HG03135 (cell line): ENCODE data around the gene RD3L.
A peak's percentile ranks its signal among the peaks of the same experiment; 100 is the strongest.

Experiments
- ATAC-seq: cut with Tn5 transposase; IDR thresholded peaks from one replicate; pipeline ENCODE4 v1.9.1; 2021; ENCODE audit warnings: mild to moderate bottlenecking, moderate library complexity; ENCODE audit not compliant: unreplicated experiment

RD3L gene

GRCh38 chr14:103928011-103928890, 14.1 kb downstream of the RD3L start, which contains the start of gene TDRD9:
TSS of gene TDRD9 (plus strand) at chr14:103928456. CDS start at chr14:103928510, 54 bp downstream.
- ATAC-seq: no peak

- ATAC-seq: no peak
Observed at GRCh38 chr14:103927566-103927965, 14.8 kb downstream of the RD3L start.

- no peak for ATAC-seq
Observed at GRCh38 chr14:103925316-103925715, 17.0 kb downstream of the RD3L start.

- no peak for ATAC-seq
Observed at GRCh38 chr14:103923863-103924262, 18.5 kb downstream of the RD3L start.

- ATAC-seq: peak; percentile 4
Observed at GRCh38 chr14:103921855-103922200, 20.5 kb downstream of the RD3L start.

- ATAC-seq: peak; percentile 90
Observed at GRCh38 chr14:103920981-103921854, 21.1 kb downstream of the RD3L start.

GRCh38 chr14:103916636-103917262, 25.6 kb downstream of the RD3L start:
- no peak for ATAC-seq

GRCh38 chr14:103915616-103916015, 26.7 kb downstream of the RD3L start:
- no peak for ATAC-seq

- no peak for ATAC-seq
Observed at GRCh38 chr14:103910984-103911383, 31.3 kb downstream of the RD3L start.

GRCh38 chr14:103910262-103910935, 31.9 kb downstream of the RD3L start:
- no peak for ATAC-seq

- no peak for ATAC-seq
Observed at GRCh38 chr14:103909531-103910261, 32.6 kb downstream of the RD3L start.

- ATAC-seq: no peak
Observed at GRCh38 chr14:103908580-103908979, 33.7 kb downstream of the RD3L start.

GRCh38 chr14:103905842-103906456, 36.4 kb downstream of the RD3L start:
- no peak for ATAC-seq

- no peak for ATAC-seq
Observed at GRCh38 chr14:103904493-103905107, 37.7 kb downstream of the RD3L start.

GRCh38 chr14:103899833-103900232, 42.5 kb downstream of the RD3L start:
- ATAC-seq: no peak

GRCh38 chr14:103899316-103899715, 43.0 kb downstream of the RD3L start:
- no peak for ATAC-seq

GRCh38 chr14:103898711-103899110, 43.6 kb downstream of the RD3L start:
- ATAC-seq: no peak

- ATAC-seq: no peak
Observed at GRCh38 chr14:103898204-103898603, 44.1 kb downstream of the RD3L start.
